Measurements from ENCODE around the gene P2RY6.

DNA sequence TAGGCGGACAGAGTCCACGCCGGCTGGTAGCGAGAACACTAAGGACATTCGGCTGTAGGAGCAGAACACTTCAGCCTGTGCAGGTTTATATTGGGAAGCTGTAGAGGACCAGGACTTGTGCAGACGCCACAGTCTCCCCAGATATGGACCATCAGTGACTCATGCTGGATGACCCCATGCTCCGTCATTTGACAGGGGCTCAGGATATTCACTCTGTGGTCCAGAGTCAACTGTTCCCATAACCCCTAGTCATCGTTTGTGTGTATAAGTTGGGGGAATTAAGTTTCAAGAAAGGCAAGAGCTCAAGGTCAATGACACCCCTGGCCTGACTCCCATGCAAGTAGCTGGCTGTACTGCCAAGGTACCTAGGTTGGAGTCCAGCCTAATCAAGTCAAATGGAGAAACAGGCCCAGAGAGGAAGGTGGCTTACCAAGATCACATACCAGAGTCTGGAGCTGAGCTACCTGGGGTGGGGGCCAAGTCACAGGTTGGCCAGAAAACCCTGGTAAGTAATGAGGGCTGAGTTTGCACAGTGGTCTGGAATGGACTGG is 36.8 kb upstream of the P2RY6 start:
- TF ChIP-seq, protein P1, sequence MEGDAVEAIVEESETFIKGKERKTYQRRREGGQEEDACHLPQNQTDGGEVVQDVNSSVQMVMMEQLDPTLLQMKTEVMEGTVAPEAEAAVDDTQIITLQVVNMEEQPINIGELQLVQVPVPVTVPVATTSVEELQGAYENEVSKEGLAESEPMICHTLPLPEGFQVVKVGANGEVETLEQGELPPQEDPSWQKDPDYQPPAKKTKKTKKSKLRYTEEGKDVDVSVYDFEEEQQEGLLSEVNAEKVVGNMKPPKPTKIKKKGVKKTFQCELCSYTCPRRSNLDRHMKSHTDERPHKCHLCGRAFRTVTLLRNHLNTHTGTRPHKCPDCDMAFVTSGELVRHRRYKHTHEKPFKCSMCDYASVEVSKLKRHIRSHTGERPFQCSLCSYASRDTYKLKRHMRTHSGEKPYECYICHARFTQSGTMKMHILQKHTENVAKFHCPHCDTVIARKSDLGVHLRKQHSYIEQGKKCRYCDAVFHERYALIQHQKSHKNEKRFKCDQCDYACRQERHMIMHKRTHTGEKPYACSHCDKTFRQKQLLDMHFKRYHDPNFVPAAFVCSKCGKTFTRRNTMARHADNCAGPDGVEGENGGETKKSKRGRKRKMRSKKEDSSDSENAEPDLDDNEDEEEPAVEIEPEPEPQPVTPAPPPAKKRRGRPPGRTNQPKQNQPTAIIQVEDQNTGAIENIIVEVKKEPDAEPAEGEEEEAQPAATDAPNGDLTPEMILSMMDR (conservative IDR thresholded peaks at IDR 0.05; ENCODE audit: low read length) = no peak
- no peak for TF ChIP-seq EZH2phosphoT487 (IDR thresholded peaks at IDR 0.05; ENCODE audit: borderline replicate concordance, low read depth, low read length)
